Mesenchymal stem cell (in vitro differentiated cells and primary cell): ENCODE measurements around the gene IDH3A.

ENCODE experiments used
- DNase-seq: peaks from one replicate; pipeline ENCODE4 v3.0.0-alpha.2; 2013
- H2AFZ ChIP-seq: one replicate; pipeline ENCODE4 v1.6.1; 2013; ENCODE audit warnings: low read depth, mild to moderate bottlenecking, control low read depth, inconsistent platforms, low read length, moderate library complexity
- H2AK5ac ChIP-seq: 2 replicates; pipeline ENCODE4 v1.6.1; 2013; ENCODE audit warnings: low read length, moderate library complexity, mild to moderate bottlenecking, inconsistent platforms; ENCODE audit not compliant: severe bottlenecking
- H2BK120ac ChIP-seq: one replicate; pipeline ENCODE4 v1.6.1; 2013; ENCODE audit warnings: low read depth, mild to moderate bottlenecking, inconsistent platforms, low read length, moderate library complexity
- H2BK12ac ChIP-seq, 2 experiments: one replicate each; pipeline ENCODE4 v1.6.1; 2013; ENCODE audit warnings: inconsistent platforms in 2 of 2, low read length in 2 of 2, mild to moderate bottlenecking in 2 of 2, moderate library complexity in 2 of 2, control low read depth in 1 of 2
- H2BK15ac ChIP-seq: one replicate; pipeline ENCODE4 v1.6.1; 2013; ENCODE audit warnings: mild to moderate bottlenecking, low read depth, inconsistent platforms; ENCODE audit not compliant: poor library complexity, severe bottlenecking
- H2BK5ac ChIP-seq: 2 replicates; pipeline ENCODE4 v1.6.1; 2013; ENCODE audit warnings: low read depth, mild to moderate bottlenecking, low read length, control low read depth, inconsistent platforms; ENCODE audit not compliant: poor library complexity, severe bottlenecking
- H3K14ac ChIP-seq, 2 experiments: one replicate each; pipeline ENCODE4 v1.6.1; 2013; ENCODE audit warnings: inconsistent platforms in 2 of 2, low read length in 2 of 2, control low read depth in 1 of 2, mild to moderate bottlenecking in 1 of 2, moderate library complexity in 1 of 2
- H3K18ac ChIP-seq, 2 experiments: one replicate each; pipeline ENCODE4 v1.6.1; 2013; ENCODE audit warnings: inconsistent platforms in 2 of 2, low read length in 2 of 2, control low read depth in 1 of 2, low read depth in 1 of 2, mild to moderate bottlenecking in 1 of 2
- H3K23ac ChIP-seq, 2 experiments: one replicate each; pipeline ENCODE4 v1.6.1; 2013; ENCODE audit warnings: inconsistent platforms in 2 of 2, low read length in 2 of 2, mild to moderate bottlenecking in 2 of 2, moderate library complexity in 2 of 2, control low read depth in 1 of 2
- H3K27ac ChIP-seq: 2 replicates; pipeline ENCODE4 v1.5.1; 2013; ENCODE audit warnings: mild to moderate bottlenecking, moderate library complexity, low read length, control low read depth, inconsistent platforms; ENCODE audit not compliant: poor library complexity, severe bottlenecking
- H3K27me3 ChIP-seq, 2 experiments: 2 replicates each; pipeline versions ENCODE4 v1.6.1 to v1.7.0; 2013; ENCODE audit warnings: low read length in 2 of 2, mild to moderate bottlenecking in 2 of 2, moderate library complexity in 2 of 2, control low read depth in 1 of 2, inconsistent platforms in 1 of 2; ENCODE audit not compliant: control insufficient read depth in 1 of 2, insufficient read depth in 1 of 2
- H3K36me3 ChIP-seq, 2 experiments: 2 replicates each; pipeline versions ENCODE4 v1.6.1 to v1.7.0; 2013; ENCODE audit warnings: low read length in 2 of 2, control low read depth in 1 of 2, inconsistent platforms in 1 of 2, low read depth in 1 of 2, mild to moderate bottlenecking in 1 of 2; ENCODE audit not compliant: insufficient read depth in 2 of 2, control insufficient read depth in 1 of 2
- H3K4ac ChIP-seq, 2 experiments: one replicate each; pipeline ENCODE4 v1.6.1; 2013; ENCODE audit warnings: inconsistent platforms in 2 of 2, low read length in 2 of 2, mild to moderate bottlenecking in 2 of 2, moderate library complexity in 2 of 2, control low read depth in 1 of 2, low read depth in 1 of 2
- H3K4me1 ChIP-seq: 2 replicates; pipeline ENCODE4 v1.6.1; 2013; ENCODE audit warnings: low read depth, low read length, control low read depth; ENCODE audit not compliant: control insufficient read depth, insufficient read depth
- H3K4me2 ChIP-seq: 2 replicates; pipeline ENCODE4 v1.6.1; 2013; ENCODE audit warnings: low read length, mild to moderate bottlenecking, inconsistent platforms; ENCODE audit not compliant: poor library complexity, severe bottlenecking
- H3K4me3 ChIP-seq, 2 experiments: 2 replicates each; pipeline versions ENCODE4 v1.5.1 to v1.7.0; 2013; ENCODE audit warnings: low read length in 2 of 2, mild to moderate bottlenecking in 2 of 2, control low read depth in 1 of 2, low read depth in 1 of 2; ENCODE audit not compliant: insufficient read depth in 1 of 2
- H3K79me1 ChIP-seq: replicated peaks from 2 replicates; pipeline ENCODE4 v1.6.1; 2013; ENCODE audit warnings: mild to moderate bottlenecking, control low read depth, low read length, inconsistent platforms; ENCODE audit not compliant: poor library complexity, severe bottlenecking
- H3K9ac ChIP-seq: 2 replicates; pipeline ENCODE4 v1.7.0; 2013; ENCODE audit warnings: mild to moderate bottlenecking, low read length, moderate library complexity
- H3K9me3 ChIP-seq: 2 replicates; pipeline ENCODE4 v1.7.0; 2013; ENCODE audit warnings: mild to moderate bottlenecking, low read length; ENCODE audit not compliant: control insufficient read depth
- H4K8ac ChIP-seq: one replicate; pipeline ENCODE4 v1.6.1; 2013; ENCODE audit warnings: inconsistent platforms, mild to moderate bottlenecking, low read length, moderate library complexity
- H4K91ac ChIP-seq: one replicate; pipeline ENCODE4 v1.6.1; 2013; ENCODE audit warnings: mild to moderate bottlenecking, low read length, inconsistent platforms
- WGBS: methylation state at CpG from one replicate; pipeline ENCODE4 v1.1.7; 2013; ENCODE audit warnings: mixed read lengths; 5-methylcytosine and 5-hydroxymethylcytosine counted together

Gene IDH3A

GRCh38 chr15:78146425-78147154 is 2.6 kb upstream of the IDH3A start:
- no peak overlapping the region for H3K9ac ChIP-seq
- 94% methylated on average over 4 of the region's 4 CpGs for WGBS
- H3K79me1 ChIP-seq, result peaks cover 10% of the 10 kb centered on the region
- no peak overlapping the region for H4K8ac ChIP-seq
- H3K23ac ChIP-seq, result no peak overlapping the region
- no peak overlapping the region for H3K27ac ChIP-seq
- no peak overlapping the region for H2BK5ac ChIP-seq
- H2BK15ac ChIP-seq, result no peak overlapping the region
- H3K9me3 ChIP-seq, result no peaks in the 10 kb centered on the region
- H3K4me3 ChIP-seq, result no peak overlapping the region
- no peaks in the 10 kb centered on the region for H3K36me3 ChIP-seq
- H4K91ac ChIP-seq, result no peak overlapping the region
- H2AK5ac ChIP-seq, result no peak overlapping the region
- DNase-seq, result no peak
- no peak overlapping the region for H3K18ac ChIP-seq
- H2BK120ac ChIP-seq, result no peak overlapping the region
- H2BK12ac ChIP-seq, result no peak overlapping the region
- H3K14ac ChIP-seq, result no peak overlapping the region
- no peaks in the 10 kb centered on the region for H3K27me3 ChIP-seq
- H3K4ac ChIP-seq, result no peak overlapping the region
- no peak overlapping the region for H3K4me2 ChIP-seq
- no peak overlapping the region for H2AFZ ChIP-seq
- peaks cover 5% of the 10 kb centered on the region for H3K4me1 ChIP-seq

DNA sequence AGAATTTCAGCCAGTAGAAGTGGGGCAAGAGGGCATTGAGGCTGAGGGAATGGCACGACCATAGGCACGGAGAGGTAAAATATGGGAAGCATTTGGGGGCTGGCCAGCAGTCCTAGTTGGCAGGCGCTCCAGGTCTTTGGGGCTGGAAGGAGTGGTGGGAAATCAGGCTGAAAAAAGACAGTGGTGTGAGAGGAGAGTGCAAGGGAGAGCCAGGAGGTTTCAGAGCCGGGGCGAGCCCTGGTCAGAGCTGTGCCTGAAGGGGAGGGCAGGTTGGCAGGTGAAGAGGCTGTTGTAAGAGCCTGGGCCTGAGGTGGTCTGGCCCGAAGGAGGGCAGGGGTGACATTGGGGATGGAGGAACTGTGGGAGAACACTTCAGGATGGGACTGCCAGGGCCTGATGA is 1.6 kb upstream of the IDH3A start:
- H3K4me1 ChIP-seq, result peaks cover 5% of the 10 kb centered on the region
- no peak overlapping the region for H3K4ac ChIP-seq
- H3K36me3 ChIP-seq, result no peaks in the 10 kb centered on the region
- no peak overlapping the region for H3K14ac ChIP-seq
- H4K8ac ChIP-seq, result no peak overlapping the region
- no peaks in the 10 kb centered on the region for H3K27me3 ChIP-seq
- no peaks in the 10 kb centered on the region for H3K9me3 ChIP-seq
- no peak overlapping the region for H4K91ac ChIP-seq
- no peak overlapping the region for H2BK5ac ChIP-seq
- H2BK12ac ChIP-seq, result no peak overlapping the region
- no peak overlapping the region for H3K4me3 ChIP-seq
- H3K79me1 ChIP-seq, result peaks cover 12% of the 10 kb centered on the region
- no peak overlapping the region for H3K4me2 ChIP-seq
- WGBS, result 95% methylated on average over 6 of the region's 6 CpGs
- peak overlapping the region; percentile 60 for H2AK5ac ChIP-seq
- peak overlapping the region; percentile 41 for H2BK15ac ChIP-seq
- H2BK120ac ChIP-seq, result no peak overlapping the region
- peak overlapping the region in 1 of 2 experiments; percentile 34 for H3K23ac ChIP-seq
- no peak overlapping the region for H3K9ac ChIP-seq
- no peak overlapping the region for H3K18ac ChIP-seq
- no peak overlapping the region for H3K27ac ChIP-seq
- DNase-seq, result no peak
- no peak overlapping the region for H2AFZ ChIP-seq

DNA sequence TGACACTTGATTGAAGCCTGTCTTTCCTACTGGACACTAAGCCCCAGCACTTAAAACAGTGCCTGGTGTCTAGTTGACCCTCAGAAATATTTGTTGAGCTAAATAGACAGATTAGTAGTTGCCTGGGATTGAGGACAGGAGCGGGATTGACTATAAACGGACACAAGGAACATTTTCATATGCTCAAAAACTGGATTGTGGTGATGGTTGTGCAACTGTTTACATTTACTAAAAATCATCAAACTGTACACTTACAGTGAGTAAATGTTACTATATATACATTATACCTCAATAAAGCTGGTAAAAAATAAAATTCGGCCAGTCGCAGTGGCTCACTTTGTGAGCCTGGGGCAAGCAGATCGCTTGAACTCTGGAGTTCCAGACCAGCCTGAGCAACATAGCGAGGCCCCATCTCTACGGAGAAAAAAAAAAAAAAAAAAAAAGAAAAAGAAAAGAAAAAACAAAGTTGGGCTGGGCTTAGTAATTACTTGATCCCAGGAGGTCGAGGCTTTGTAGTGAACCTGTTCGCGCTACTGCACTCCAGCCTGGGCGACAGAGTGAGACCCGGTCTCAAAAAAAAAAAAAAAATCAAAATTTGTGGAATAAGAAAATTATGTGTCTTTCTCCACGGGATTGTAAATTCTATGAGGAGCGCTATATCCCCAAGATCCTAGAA is 632 bp upstream of the IDH3A start:
- Histone ChIP-seq H3K4me3 (peak overlapping the region; percentile 41 to 87), H3K18ac (no peak overlapping the region), H3K4me2 (peak overlapping the region; percentile 47), H2AFZ (no peak overlapping the region), H3K4ac (peak overlapping the region in 1 of 2 experiments; percentile 50), H3K23ac (no peak overlapping the region), H2BK120ac (no peak overlapping the region), H2BK5ac (no peak overlapping the region), H3K14ac (no peak overlapping the region), H3K36me3 (no peaks in the 10 kb centered on the region), H3K9me3 (no peaks in the 10 kb centered on the region), H3K27ac (peak overlapping the region; percentile 52), H4K8ac (no peak overlapping the region), H4K91ac (no peak overlapping the region), H2BK12ac (peak overlapping the region in 1 of 2 experiments; percentile 28), H2AK5ac (peak overlapping the region; percentile 60), H3K79me1 (peaks cover 15% of the 10 kb centered on the region), H3K9ac (peak overlapping the region; percentile 98), H3K4me1 (peaks cover 5% of the 10 kb centered on the region), H2BK15ac (no peak overlapping the region), H3K27me3 (no peaks in the 10 kb centered on the region)
- DNase-seq, result peak; percentile 29
- 24% methylated on average over 9 of the region's 14 CpGs for WGBS
